Trophoblast cell (in vitro differentiated cells and primary cell): ENCODE measurements around the gene B3GLCT.
A peak's percentile ranks its signal among the peaks of the same experiment; 100 is the strongest.

Source experiments
- DNase-seq, 2 donors: peaks; one replicate each; pipeline ENCODE4 v3.0.0-alpha.2; 2016
- H2AFZ ChIP-seq: 2 replicates; pipeline ENCODE4 v1.6.1; 2013; ENCODE audit warnings: low read length, moderate library complexity, mild to moderate bottlenecking; ENCODE audit not compliant: insufficient read depth, poor library complexity
- H2AK5ac ChIP-seq: 2 replicates; pipeline ENCODE4 v1.6.1; 2013; ENCODE audit warnings: mild to moderate bottlenecking, low read length
- H2BK120ac ChIP-seq: 2 replicates; pipeline ENCODE4 v1.6.1; 2013; ENCODE audit warnings: low read length, mild to moderate bottlenecking, moderate library complexity; ENCODE audit not compliant: insufficient read depth, poor library complexity
- H2BK12ac ChIP-seq: 2 replicates; pipeline ENCODE4 v1.6.1; 2013; ENCODE audit warnings: mild to moderate bottlenecking, low read length, moderate library complexity
- H2BK5ac ChIP-seq: 2 replicates; pipeline ENCODE4 v1.6.1; 2013; ENCODE audit warnings: low read length, low read depth, moderate library complexity, mild to moderate bottlenecking; ENCODE audit not compliant: poor library complexity
- H3K14ac ChIP-seq: 2 replicates; pipeline ENCODE4 v1.6.1; 2013; ENCODE audit warnings: mild to moderate bottlenecking, low read length
- H3K18ac ChIP-seq: 2 replicates; pipeline ENCODE4 v1.6.1; 2013; ENCODE audit warnings: mild to moderate bottlenecking, low read length
- H3K23ac ChIP-seq: 2 replicates; pipeline ENCODE4 v1.6.1; 2013; ENCODE audit warnings: low read length
- H3K27ac ChIP-seq: 2 replicates; pipeline ENCODE4 v1.5.1; 2013; ENCODE audit warnings: low read depth, mild to moderate bottlenecking, inconsistent platforms, low read length, moderate library complexity
- H3K27me3 ChIP-seq: 2 replicates; pipeline ENCODE4 v1.6.1; 2013; ENCODE audit warnings: inconsistent platforms, mild to moderate bottlenecking, low read length, moderate library complexity; ENCODE audit not compliant: insufficient read depth
- H3K36me3 ChIP-seq, 2 experiments: 1 replicate in 1 of 2; 2 replicates in 1 of 2; pipeline ENCODE4 v1.6.1; 2013; ENCODE audit warnings: low read length in 2 of 2, mild to moderate bottlenecking in 2 of 2, moderate library complexity in 1 of 2; ENCODE audit not compliant: insufficient read depth in 2 of 2, control insufficient read depth in 1 of 2
- H3K4ac ChIP-seq: 2 replicates; pipeline ENCODE4 v1.6.1; 2013; ENCODE audit warnings: low read depth, mild to moderate bottlenecking, low read length, moderate library complexity
- H3K4me1 ChIP-seq, 2 experiments: 1 replicate in 1 of 2; 2 replicates in 1 of 2; pipeline ENCODE4 v1.6.1; 2013; ENCODE audit warnings: low read length in 2 of 2, mild to moderate bottlenecking in 2 of 2, moderate library complexity in 1 of 2; ENCODE audit not compliant: insufficient read depth in 2 of 2, control insufficient read depth in 1 of 2
- H3K4me2 ChIP-seq: 2 replicates; pipeline ENCODE4 v1.6.1; 2013; ENCODE audit warnings: inconsistent platforms, mild to moderate bottlenecking, low read length, moderate library complexity
- H3K4me3 ChIP-seq: 2 replicates; pipeline ENCODE4 v1.5.1; 2013; ENCODE audit warnings: mild to moderate bottlenecking, low read depth, low read length, inconsistent platforms
- H3K79me1 ChIP-seq: one replicate; pipeline ENCODE4 v1.6.1; 2013; ENCODE audit warnings: low read length
- H3K79me2 ChIP-seq: 2 replicates; pipeline ENCODE4 v1.6.1; 2013; ENCODE audit warnings: low read length, mild to moderate bottlenecking; ENCODE audit not compliant: control insufficient read depth, insufficient read depth, poor library complexity
- H3K9ac ChIP-seq: 2 replicates; pipeline ENCODE4 v1.6.1; 2013; ENCODE audit warnings: mild to moderate bottlenecking, low read length
- H3K9me3 ChIP-seq: 2 replicates; pipeline ENCODE4 v1.6.1; 2013; ENCODE audit warnings: low read depth, mild to moderate bottlenecking, control low read depth, inconsistent platforms, low read length; ENCODE audit not compliant: insufficient read depth
- H4K12ac ChIP-seq: 2 replicates; pipeline ENCODE4 v1.6.1; 2013; ENCODE audit warnings: low read depth, mild to moderate bottlenecking, low read length, moderate library complexity
- H4K8ac ChIP-seq: 2 replicates; pipeline ENCODE4 v1.6.1; 2013; ENCODE audit warnings: low read depth, mild to moderate bottlenecking, low read length, moderate library complexity
- H4K91ac ChIP-seq: one replicate; pipeline ENCODE4 v1.6.1; 2013; ENCODE audit warnings: low read depth, mild to moderate bottlenecking, low read length, moderate library complexity
- WGBS: extraction: QIAGEN DNeasy Blood & Tissue Kit; methylation state at CpG from one replicate; pipeline ENCODE4 v1.1.7; 2013; ENCODE audit warnings: missing lambda C conversion rate; ENCODE audit not compliant: insufficient read length, insufficient coverage; ENCODE audit errors: extremely low coverage; 5-methylcytosine and 5-hydroxymethylcytosine counted together

The B3GLCT gene

GRCh38 chr13:31195616-31196015 is 4.2 kb upstream of the B3GLCT start:
- no peak overlapping the region for H4K91ac ChIP-seq
- H2BK12ac ChIP-seq, result peak overlapping the region; percentile 50
- no peak overlapping the region for H3K9ac ChIP-seq
- H2BK120ac ChIP-seq, result no peak overlapping the region
- no peak overlapping the region for H3K4me3 ChIP-seq
- no peak overlapping the region for H4K8ac ChIP-seq
- H3K14ac ChIP-seq, result no peak overlapping the region
- H2BK5ac ChIP-seq, result no peak overlapping the region
- no peak overlapping the region for H3K4me2 ChIP-seq
- H3K79me2 ChIP-seq, result peaks cover 5% of the 10 kb centered on the region
- no peak overlapping the region for H3K4ac ChIP-seq
- H3K79me1 ChIP-seq, result peaks cover 6% of the 10 kb centered on the region
- no peak overlapping the region for H2AFZ ChIP-seq
- H3K27ac ChIP-seq, result no peak overlapping the region
- H3K9me3 ChIP-seq, result no peaks in the 10 kb centered on the region
- H2AK5ac ChIP-seq, result no peak overlapping the region
- H3K23ac ChIP-seq, result no peak overlapping the region
- no peak overlapping the region for H3K18ac ChIP-seq
- no peak overlapping the region for H4K12ac ChIP-seq
- H3K36me3 ChIP-seq, result no peaks in the 10 kb centered on the region
- WGBS, result no CpG with 5 or more reads among the region's 4 CpGs
- H3K27me3 ChIP-seq, result no peaks in the 10 kb centered on the region
- H3K4me1 ChIP-seq, result peaks cover 0 to 2% of the 10 kb centered on the region in 2 experiments
- no peak for DNase-seq

DNA sequence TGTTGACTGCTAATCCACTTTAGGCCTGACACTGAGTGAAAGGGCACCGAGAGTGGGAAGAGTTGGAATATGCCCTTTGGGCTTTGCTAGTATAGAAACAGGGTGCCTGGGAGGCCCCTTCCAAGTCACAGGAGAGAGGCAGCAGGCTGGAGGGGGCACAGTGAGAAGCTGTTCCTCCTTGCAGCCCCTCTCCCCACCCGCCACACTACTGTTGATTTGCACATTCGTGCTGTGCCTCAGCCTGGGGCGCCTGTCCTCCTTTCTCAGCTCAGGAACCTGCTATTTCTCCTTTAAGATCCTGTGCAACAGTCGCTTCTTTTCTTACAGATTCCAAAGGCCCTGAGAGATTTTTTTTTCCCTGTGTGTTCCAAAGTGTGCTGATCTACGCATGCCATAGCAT is 2.8 kb upstream of the B3GLCT start:
- H3K27ac ChIP-seq, result no peak overlapping the region
- no peak overlapping the region for H2BK12ac ChIP-seq
- no peak overlapping the region for H3K4ac ChIP-seq
- no peak overlapping the region for H3K18ac ChIP-seq
- H3K4me3 ChIP-seq, result no peak overlapping the region
- H2AK5ac ChIP-seq, result no peak overlapping the region
- no peak overlapping the region for H3K23ac ChIP-seq
- no peak for DNase-seq
- no peak overlapping the region for H4K8ac ChIP-seq
- H3K9ac ChIP-seq, result no peak overlapping the region
- H2AFZ ChIP-seq, result no peak overlapping the region
- H3K4me1 ChIP-seq, result peaks cover 2 to 3% of the 10 kb centered on the region in 2 experiments
- H3K27me3 ChIP-seq, result no peaks in the 10 kb centered on the region
- no peak overlapping the region for H4K12ac ChIP-seq
- no peak overlapping the region for H2BK120ac ChIP-seq
- no peaks in the 10 kb centered on the region for H3K9me3 ChIP-seq
- H3K79me2 ChIP-seq, result peaks cover 6% of the 10 kb centered on the region
- WGBS, result no CpG with 5 or more reads among the region's 6 CpGs
- H2BK5ac ChIP-seq, result no peak overlapping the region
- no peak overlapping the region for H3K4me2 ChIP-seq
- H3K79me1 ChIP-seq, result peaks cover 7% of the 10 kb centered on the region
- H3K14ac ChIP-seq, result no peak overlapping the region
- no peak overlapping the region for H4K91ac ChIP-seq
- H3K36me3 ChIP-seq, result no peaks in the 10 kb centered on the region

DNA sequence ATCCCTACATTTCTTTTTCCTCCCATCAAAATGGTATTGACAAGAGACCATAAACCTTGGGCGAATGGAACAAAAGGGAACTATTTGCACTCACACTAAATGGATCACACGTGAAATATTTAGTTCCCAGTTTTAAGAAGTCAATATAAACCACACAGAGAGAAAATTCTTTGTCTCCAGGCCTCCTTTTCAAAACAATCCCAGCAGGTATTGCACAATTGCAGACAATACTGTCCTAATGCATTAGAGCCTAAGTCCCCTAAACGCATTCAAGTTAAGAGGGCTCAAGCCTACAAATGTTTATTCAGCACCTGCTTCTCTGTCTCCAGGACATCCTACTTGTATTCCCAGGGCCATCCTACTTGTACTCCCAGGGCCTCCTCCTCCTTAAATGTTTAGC is 1.3 kb upstream of the B3GLCT start:
- no peak overlapping the region for H2AK5ac ChIP-seq
- no peak for DNase-seq
- no peak overlapping the region for H2BK120ac ChIP-seq
- H2BK12ac ChIP-seq, result no peak overlapping the region
- H4K12ac ChIP-seq, result no peak overlapping the region
- no peak overlapping the region for H3K4ac ChIP-seq
- no peaks in the 10 kb centered on the region for H3K36me3 ChIP-seq
- no peak overlapping the region for H3K27ac ChIP-seq
- no peak overlapping the region for H3K4me3 ChIP-seq
- H4K91ac ChIP-seq, result no peak overlapping the region
- H3K27me3 ChIP-seq, result no peaks in the 10 kb centered on the region
- WGBS, result no CpG with 5 or more reads among the region's 3 CpGs
- no peak overlapping the region for H3K14ac ChIP-seq
- no peak overlapping the region for H4K8ac ChIP-seq
- no peak overlapping the region for H2BK5ac ChIP-seq
- no peaks in the 10 kb centered on the region for H3K9me3 ChIP-seq
- peaks cover 7% of the 10 kb centered on the region for H3K79me1 ChIP-seq
- H3K4me2 ChIP-seq, result no peak overlapping the region
- no peak overlapping the region for H3K23ac ChIP-seq
- H2AFZ ChIP-seq, result no peak overlapping the region
- H3K79me2 ChIP-seq, result peaks cover 6% of the 10 kb centered on the region
- H3K4me1 ChIP-seq, result peaks cover 2 to 3% of the 10 kb centered on the region in 2 experiments
- no peak overlapping the region for H3K9ac ChIP-seq
- H3K18ac ChIP-seq, result no peak overlapping the region

- Histone ChIP-seq H3K14ac (no peak overlapping the region), H2BK5ac (no peak overlapping the region), H4K12ac (peak overlapping the region; percentile 43), H2BK12ac (no peak overlapping the region), H3K4ac (no peak overlapping the region), H3K4me3 (peak overlapping the region; percentile 99), H3K9me3 (no peaks in the 10 kb centered on the region), H3K27me3 (no peaks in the 10 kb centered on the region), H2BK120ac (no peak overlapping the region), H4K91ac (no peak overlapping the region), H3K79me2 (peaks cover 6% of the 10 kb centered on the region), H3K4me2 (peak overlapping the region; percentile 56), H2AK5ac (no peak overlapping the region), H3K23ac (no peak overlapping the region), H2AFZ (peak overlapping the region; percentile 62), H3K79me1 (peaks cover 7% of the 10 kb centered on the region), H4K8ac (peak overlapping the region; percentile 8), H3K27ac (no peak overlapping the region), H3K18ac (no peak overlapping the region), H3K9ac (no peak overlapping the region), H3K36me3 (no peaks in the 10 kb centered on the region), H3K4me1 (peaks cover 3 to 5% of the 10 kb centered on the region in 2 experiments)
- no peak for DNase-seq
- no CpG with 5 or more reads among the region's 15 CpGs for WGBS
These were observed 287 bp upstream of the B3GLCT start for GRCh38 chr13:31199527-31199848.
